HUES64 (cell line): ENCODE measurements around the gene ABHD15. TPM values are rescaled to one million over a fixed set of nuclear protein-coding genes. Genes with fewer than 3 reads are reported as not detected.

Experiments used
- H3K27ac ChIP-seq: 2 replicates; pipeline ENCODE4 v1.7.0; 2013; ENCODE audit warnings: low read depth, low read length, inconsistent platforms
- H3K27me3 ChIP-seq: 2 replicates; pipeline ENCODE4 v1.6.1; 2013; ENCODE audit warnings: mild to moderate bottlenecking, low read length; ENCODE audit not compliant: insufficient read depth
- H3K36me3 ChIP-seq: 2 replicates; pipeline ENCODE4 v1.6.1; 2013; ENCODE audit warnings: mild to moderate bottlenecking, low read length; ENCODE audit not compliant: insufficient read depth
- H3K4me1 ChIP-seq: 2 replicates; pipeline ENCODE4 v1.6.1; 2013; ENCODE audit warnings: mild to moderate bottlenecking, low read length, moderate library complexity; ENCODE audit not compliant: insufficient read depth
- H3K4me3 ChIP-seq: 2 replicates; pipeline ENCODE4 v1.5.1; 2013; ENCODE audit warnings: mild to moderate bottlenecking, low read length, moderate library complexity
- H3K9ac ChIP-seq: 2 replicates; pipeline ENCODE4 v1.6.1; 2013; ENCODE audit warnings: mild to moderate bottlenecking, low read depth, low read length
- H3K9me3 ChIP-seq: 2 replicates; pipeline ENCODE4 v1.6.1; 2013; ENCODE audit warnings: low read depth, low read length; ENCODE audit not compliant: insufficient read depth
- WGBS: fragments of 150-250, 120-280 bp; methylation state at CpG from one replicate; pipeline ENCODE4 v1.1.7; 2013; ENCODE audit warnings: missing lambda C conversion rate; 5-methylcytosine and 5-hydroxymethylcytosine counted together
- polyA plus RNA-seq, 2 experiments: library from polyadenylated mRNA; stranded (reverse); fragments of 50-300 nt; gene quantifications; one replicate each; pipeline ENCODE4 v1.2.3, GENCODE V29; 2013

Gene ABHD15
- polyA plus RNA-seq (2013, experiment 1 of 2), result 0.40 TPM
- 0.63 TPM for polyA plus RNA-seq (2013, experiment 2 of 2)

DNA sequence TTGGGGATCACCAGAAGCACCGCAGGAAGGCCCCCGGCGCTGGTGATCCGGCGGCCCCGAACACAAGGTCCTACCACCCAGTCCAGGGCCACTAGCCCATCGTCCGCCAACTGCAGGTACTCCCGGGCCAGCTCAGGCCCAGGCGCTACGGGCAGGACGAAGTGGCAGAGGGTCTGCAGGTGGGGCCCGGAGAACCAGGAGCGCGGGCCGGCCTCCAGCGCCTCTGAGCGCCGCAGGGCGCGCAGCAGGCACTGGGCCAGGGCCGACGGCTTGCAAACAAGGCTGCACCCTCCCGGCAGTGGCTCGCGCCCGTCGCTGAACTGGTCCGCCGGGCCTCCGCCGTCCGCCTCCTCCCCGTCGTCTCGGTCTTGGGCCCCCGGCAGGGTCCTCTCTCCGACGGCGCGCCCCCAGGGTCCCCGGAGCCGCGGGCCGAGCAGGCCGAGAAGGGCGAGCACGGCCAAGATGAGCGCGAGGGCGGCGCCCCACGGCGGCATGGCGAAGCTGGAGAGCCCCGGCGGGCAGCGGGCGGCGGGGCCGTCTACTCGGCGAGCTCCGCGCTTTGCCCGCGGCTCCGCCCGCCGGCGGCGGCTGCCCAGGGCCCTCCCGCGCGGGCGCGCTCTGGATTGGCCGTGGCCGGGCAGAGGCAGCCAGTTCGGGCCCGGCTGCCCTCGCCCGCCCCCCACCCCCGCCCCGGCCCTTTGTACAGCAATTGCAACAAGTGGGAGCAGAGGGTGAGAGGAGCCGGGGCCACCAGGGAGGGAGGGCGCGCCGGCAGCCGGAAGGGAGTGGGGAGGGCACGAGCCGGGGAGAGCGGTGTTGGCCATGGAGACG lies at the start of gene ABHD15:
Gene ABHD15, minus strand, starts transcription at position 565 of the 831 bp plus-strand sequence. Its CDS starts 71 bp downstream, at position 494.
- H3K36me3 ChIP-seq, result no peaks in the 10 kb centered on the region
- no peaks in the 10 kb centered on the region for H3K9me3 ChIP-seq
- peaks cover 66% of the 10 kb centered on the region for H3K27me3 ChIP-seq
- peaks cover 4% of the 10 kb centered on the region; the same call in 1 of the 2 replicates for H3K4me1 ChIP-seq
- H3K27ac ChIP-seq, result no peak within 1 kb of the TSS
- H3K4me3 ChIP-seq, result peak within 1 kb of the TSS; percentile 75
- 1% methylated on average over 94 of the region's 94 CpGs for whole genome bisulfite sequencing
- no peak within 1 kb of the TSS; the same call in 1 of the 2 replicates for H3K9ac ChIP-seq

DNA sequence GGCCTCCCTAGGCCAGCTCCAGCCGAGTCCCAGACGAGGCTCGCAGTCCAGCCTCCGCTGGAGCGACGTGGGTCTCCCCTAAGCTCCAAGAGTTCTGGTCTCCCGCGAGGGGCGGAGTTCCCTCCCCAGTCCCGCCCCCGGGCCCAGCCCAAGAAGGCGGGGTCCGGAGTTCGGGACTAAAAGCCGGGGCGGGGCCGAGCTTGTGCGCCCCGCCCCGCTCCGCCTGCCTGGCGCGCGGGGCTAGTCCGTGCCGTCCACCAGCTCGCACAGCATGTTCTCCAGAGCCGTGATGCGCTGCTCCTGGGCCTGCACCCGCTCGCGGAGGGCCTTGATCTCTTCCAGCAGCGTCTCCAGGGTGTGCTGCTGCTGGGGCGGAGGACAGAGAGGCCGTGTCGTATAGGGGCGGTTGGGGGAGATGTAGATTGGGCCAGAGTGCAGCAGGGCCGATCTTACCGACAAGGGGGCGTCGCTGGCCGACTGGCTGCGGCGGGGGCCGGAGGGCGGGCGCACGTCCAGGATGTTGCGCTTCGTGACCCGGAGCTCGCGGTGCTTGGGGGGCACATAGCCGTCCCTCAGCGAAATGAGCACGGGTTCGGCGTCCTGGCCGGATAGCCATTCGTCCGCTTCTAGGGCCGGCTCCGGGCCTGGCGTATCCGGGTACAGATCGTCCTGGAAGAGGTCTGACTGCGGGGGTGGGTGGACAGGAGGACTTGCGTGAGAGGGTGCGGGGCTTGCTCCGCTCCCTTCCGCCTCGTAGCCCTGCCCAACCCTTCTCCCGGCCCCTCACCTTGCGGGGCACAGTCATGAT lies 48.9 kb upstream of the ABHD15 start:
- Histone ChIP-seq H3K9me3 (no peaks in the 10 kb centered on the region), H3K4me3 (peak overlapping the region; percentile 65), H3K4me1 (peaks cover 19% of the 10 kb centered on the region), H3K27me3 (peaks cover 69% of the 10 kb centered on the region), H3K9ac (0 out of 2 replicates have a peak overlapping the region, but pooled peaks have one; percentile 33), H3K27ac (no peak overlapping the region), H3K36me3 (no peaks in the 10 kb centered on the region)
- 3% methylated on average over 74 of the region's 74 CpGs for WGBS

- Histone ChIP-seq H3K27ac (no peak overlapping the region), H3K4me1 (peaks cover 19% of the 10 kb centered on the region), H3K4me3 (peak overlapping the region; percentile 65), H3K9me3 (no peaks in the 10 kb centered on the region), H3K36me3 (no peaks in the 10 kb centered on the region), H3K9ac (0 out of 2 replicates have a peak overlapping the region, but pooled peaks have one; percentile 33), H3K27me3 (peaks cover 66% of the 10 kb centered on the region)
- 64% methylated on average over 15 of the region's 15 CpGs for WGBS
Measured at GRCh38 chr17:29615048-29615385, 48.2 kb upstream of the ABHD15 start.

GRCh38 chr17:29614349-29615047 lies 47.7 kb upstream of the ABHD15 start:
- Histone ChIP-seq H3K4me3 (no peak overlapping the region; the same call in 1 of the 2 replicates), H3K27ac (no peak overlapping the region), H3K9ac (no peak overlapping the region), H3K4me1 (peaks cover 19% of the 10 kb centered on the region), H3K27me3 (peaks cover 66% of the 10 kb centered on the region), H3K36me3 (no peaks in the 10 kb centered on the region), H3K9me3 (no peaks in the 10 kb centered on the region)
- 81% methylated on average over 13 of the region's 16 CpGs for WGBS

GRCh38 chr17:29613856-29614255 lies 47.0 kb upstream of the ABHD15 start:
- Histone ChIP-seq H3K9ac (0 out of 2 replicates have a peak overlapping the region, but pooled peaks have one; percentile 35), H3K9me3 (no peaks in the 10 kb centered on the region), H3K36me3 (no peaks in the 10 kb centered on the region), H3K4me3 (peak overlapping the region; percentile 44), H3K27ac (no peak overlapping the region), H3K27me3 (peaks cover 63% of the 10 kb centered on the region), H3K4me1 (peaks cover 19% of the 10 kb centered on the region)
- 27% methylated on average over 13 of the region's 13 CpGs for whole genome bisulfite sequencing

- 4% methylated on average over 50 of the region's 50 CpGs for WGBS
- peak overlapping the region; percentile 44 for H3K4me3 ChIP-seq
- H3K9ac ChIP-seq, result 0 out of 2 replicates have a peak overlapping the region, but pooled peaks have one; percentile 35
- peaks cover 19% of the 10 kb centered on the region for H3K4me1 ChIP-seq
- H3K36me3 ChIP-seq, result no peaks in the 10 kb centered on the region
- H3K27me3 ChIP-seq, result peaks cover 58% of the 10 kb centered on the region
- no peaks in the 10 kb centered on the region for H3K9me3 ChIP-seq
- H3K27ac ChIP-seq, result no peak overlapping the region
Measured at GRCh38 chr17:29613352-29613837, 46.6 kb upstream of the ABHD15 start.

GRCh38 chr17:29612404-29613280 lies 45.8 kb upstream of the ABHD15 start:
- H3K27me3 ChIP-seq, result peaks cover 51% of the 10 kb centered on the region
- no peak overlapping the region for H3K9ac ChIP-seq
- no peaks in the 10 kb centered on the region for H3K36me3 ChIP-seq
- no peaks in the 10 kb centered on the region for H3K9me3 ChIP-seq
- peaks cover 19% of the 10 kb centered on the region for H3K4me1 ChIP-seq
- no peak overlapping the region; the same call in 1 of the 2 replicates for H3K4me3 ChIP-seq
- H3K27ac ChIP-seq, result no peak overlapping the region
- 92% methylated on average over 85 of the region's 85 CpGs for WGBS

DNA sequence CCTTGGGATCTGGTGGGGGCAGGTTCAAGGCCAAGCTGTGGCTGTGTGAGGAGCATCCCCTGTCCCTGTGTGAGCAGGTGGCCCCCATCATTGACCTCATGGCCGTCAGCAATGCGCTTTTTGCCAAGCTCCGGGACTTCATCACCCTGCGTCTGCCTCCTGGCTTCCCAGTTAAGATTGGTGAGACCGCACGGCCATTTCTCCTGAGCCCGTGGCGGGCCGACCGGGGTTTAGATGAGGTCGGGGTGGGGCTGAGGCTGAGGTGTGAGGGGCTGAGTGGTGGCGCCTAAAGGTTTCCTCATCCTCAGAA lies 45.2 kb upstream of the ABHD15 start:
- peaks cover 45% of the 10 kb centered on the region for H3K27me3 ChIP-seq
- no peak overlapping the region for H3K27ac ChIP-seq
- H3K9ac ChIP-seq, result no peak overlapping the region
- WGBS, result 97% methylated on average over 11 of the region's 12 CpGs
- peaks cover 19% of the 10 kb centered on the region for H3K4me1 ChIP-seq
- H3K9me3 ChIP-seq, result no peaks in the 10 kb centered on the region
- no peak overlapping the region for H3K4me3 ChIP-seq
- H3K36me3 ChIP-seq, result no peaks in the 10 kb centered on the region

GRCh38 chr17:29611351-29612093 lies 44.7 kb upstream of the ABHD15 start:
- WGBS, result 96% methylated on average over 11 of the region's 11 CpGs
- Histone ChIP-seq H3K36me3 (no peaks in the 10 kb centered on the region), H3K9me3 (no peaks in the 10 kb centered on the region), H3K9ac (no peak overlapping the region), H3K4me3 (no peak overlapping the region), H3K27me3 (peaks cover 39% of the 10 kb centered on the region), H3K27ac (no peak overlapping the region), H3K4me1 (peaks cover 19% of the 10 kb centered on the region)
